Measurements from ENCODE around the gene TPD52L3.

The TPD52L3 gene

GRCh38 chr9:6328103-6328502 lies at the start of gene TPD52L3:
Gene TPD52L3 (plus strand): TSS chr9:6328375. CDS start chr9:6328596, 221 bp downstream.
- no peak for DNase-seq

GRCh38 chr9:6301858-6302257 lies 26.3 kb upstream of the TPD52L3 start:
- DNase-seq, result no peak

GRCh38 chr9:6302417-6302816 lies 25.8 kb upstream of the TPD52L3 start:
- DNase-seq, result no peak

- DNase-seq, result no peak
Observed at GRCh38 chr9:6304232-6304631, 23.9 kb upstream of the TPD52L3 start.

GRCh38 chr9:6305954-6306563 lies 22.1 kb upstream of the TPD52L3 start:
- no peak for DNase-seq

- DNase-seq, result no peak
Observed at GRCh38 chr9:6307551-6308096, 20.6 kb upstream of the TPD52L3 start.

- DNase-seq, result no peak
Observed at GRCh38 chr9:6330958-6331634, 2.9 kb downstream of the TPD52L3 start.

GRCh38 chr9:6334305-6334704 lies 6.1 kb downstream of the TPD52L3 start:
- no peak for DNase-seq

- DNase-seq, result no peak
Observed at GRCh38 chr9:6348766-6349165, 20.6 kb downstream of the TPD52L3 start.

- no peak for DNase-seq
Observed at GRCh38 chr9:6351737-6352136, 23.6 kb downstream of the TPD52L3 start.

GRCh38 chr9:6354072-6354686 lies 26.0 kb downstream of the TPD52L3 start:
- DNase-seq, result peak; percentile 26

GRCh38 chr9:6355728-6356127 lies 27.6 kb downstream of the TPD52L3 start:
- no peak for DNase-seq

- no peak for DNase-seq
Observed at GRCh38 chr9:6356441-6356840, 28.3 kb downstream of the TPD52L3 start.

- DNase-seq, result no peak
Observed at GRCh38 chr9:6356904-6357303, 28.7 kb downstream of the TPD52L3 start.

GRCh38 chr9:6367128-6367890 lies 39.1 kb downstream of the TPD52L3 start:
- no peak for DNase-seq

GRCh38 chr9:6368831-6369230 lies 40.7 kb downstream of the TPD52L3 start:
- DNase-seq, result no peak
